Lung (tissue), 12 donors: ENCODE data around the gene ARHGAP42. TPM values are rescaled to one million over a fixed set of nuclear protein-coding genes. Genes with fewer than 3 reads are reported as not detected.

ENCODE experiments used
- ATAC-seq: fragments of 200-7000 bp; cut with Tn5 transposase; one replicate; pipeline ENCODE4 v1.9.1; 2020; ENCODE audit warnings: moderate number of reproducible peaks; ENCODE audit not compliant: insufficient read depth, low FRiP score
- DNase-seq, 3 donors: peaks; one replicate each; pipeline ENCODE4 v3.0.0-alpha.2; 2013 to 2017
- H3K27ac ChIP-seq, 2 donors: one replicate each; pipeline ENCODE4 v1.5.1; 2013; ENCODE audit warnings: mild to moderate bottlenecking in 2 of 2, moderate library complexity in 2 of 2, control low read depth in 1 of 2, inconsistent platforms in 1 of 2, low read depth in 1 of 2, low read length in 1 of 2
- H3K27me3 ChIP-seq, 3 donors: one replicate each; pipeline ENCODE4 v1.5.1; 2013; ENCODE audit warnings: low read length in 2 of 3; ENCODE audit not compliant: control insufficient read depth in 3 of 3, insufficient read depth in 3 of 3
- H3K36me3 ChIP-seq, 4 donors: one replicate each; pipeline ENCODE4 v1.5.1; 2013; ENCODE audit warnings: low read length in 4 of 4, mild to moderate bottlenecking in 1 of 4, moderate library complexity in 1 of 4; ENCODE audit not compliant: control insufficient read depth in 4 of 4, insufficient read depth in 4 of 4
- H3K4me1 ChIP-seq, 5 donors: one replicate each; pipeline ENCODE4 v1.5.1; 2013; ENCODE audit warnings: low read length in 5 of 5, mild to moderate bottlenecking in 2 of 5, moderate library complexity in 1 of 5; ENCODE audit not compliant: control insufficient read depth in 5 of 5, insufficient read depth in 5 of 5
- H3K4me3 ChIP-seq: one replicate; pipeline ENCODE4 v1.5.1; 2013; ENCODE audit warnings: mild to moderate bottlenecking, control low read depth, moderate library complexity
- H3K9ac ChIP-seq, 2 donors: one replicate each; pipeline ENCODE4 v1.5.1; 2013; ENCODE audit warnings: low read length in 2 of 2, control low read depth in 1 of 2; ENCODE audit not compliant: insufficient read depth in 1 of 2
- H3K9me3 ChIP-seq, 4 donors: one replicate each; pipeline ENCODE4 v1.5.1; 2013; ENCODE audit warnings: low read length in 3 of 4, mild to moderate bottlenecking in 1 of 4, moderate library complexity in 1 of 4; ENCODE audit not compliant: control insufficient read depth in 4 of 4, insufficient read depth in 3 of 4
- CTCF ChIP-seq: IDR thresholded peaks from 2 replicates; pipeline ENCODE4 v1.5.1; 2012; ENCODE audit warnings: mild to moderate bottlenecking; ENCODE audit errors: control extremely low read depth, extremely low read depth
- WGBS, 2 donors: extraction: QIAGEN DNeasy Blood & Tissue Kit; methylation state at CpG; one replicate each; pipeline ENCODE4 v1.1.7; 2013; 5-methylcytosine and 5-hydroxymethylcytosine counted together
- polyA plus RNA-seq, 2 donors: library from polyadenylated mRNA; stranded (reverse); fragments of 200-250 nt; gene quantifications; one replicate each; pipeline ENCODE4 v1.2.1, GENCODE V29; 2013
- total RNA-seq, 2 donors: library from RNA; depleted of rRNA in 1 of 2; stranded (reverse); fragments of >200 nt in 1 of 2; gene quantifications; one replicate each; pipeline ENCODE4 v1.2.1, GENCODE V29; 2014 to 2021
- donor health status: control.
- donor health status: control.
- donor health status: Bipolar disorder and iron deficiency.
- donor health status: healthy.
- donor health status: DM: yes; HTN: yes; CAD: no.

Gene ARHGAP42
- total and polyA plus RNA-seq, 4 donors = 4.1 to 58.6 (median 10.3) TPM

GRCh38 chr11:100883830-100884229, 196.7 kb downstream of the ARHGAP42 start:
- Histone ChIP-seq H3K27me3 (no peaks in the 10 kb centered on the region), H3K9ac (no peak overlapping the region), H3K9me3 (no peaks in the 10 kb centered on the region), H3K4me3 (no peak overlapping the region), H3K36me3 (no peaks in the 10 kb centered on the region), H3K4me1 (peaks cover 0 to 3% (median 0%) of the 10 kb centered on the region in 5 donors), H3K27ac (no peak overlapping the region)
- TF ChIP-seq CTCF = no peak
- no peak for DNase-seq
- 94 to 100% methylated on average over 1 of the region's 1 CpG for WGBS, 2 donors
- ATAC-seq = no peak

DNA sequence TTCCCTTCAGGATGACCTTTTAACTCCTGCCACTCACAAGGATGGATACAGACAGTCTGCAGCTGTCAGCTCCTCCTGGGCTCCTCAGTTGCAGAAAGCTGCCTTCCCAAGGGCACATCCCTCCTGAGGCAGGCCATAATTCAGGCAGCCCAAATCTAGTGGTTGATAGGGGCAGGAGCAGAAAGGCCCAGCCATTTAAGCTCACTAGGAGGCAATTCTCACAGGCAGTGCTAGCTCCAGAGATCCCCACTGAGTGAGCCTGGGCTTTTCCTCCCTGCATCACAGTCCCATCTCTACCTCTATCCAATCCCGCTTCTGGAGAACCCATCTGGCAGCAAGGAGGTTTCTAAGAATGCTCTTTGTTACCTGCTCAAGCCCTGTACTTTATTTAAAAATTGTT, 200.6 kb downstream of the ARHGAP42 start:
- TF ChIP-seq CTCF = no peak
- Histone ChIP-seq H3K4me3 (no peak overlapping the region), H3K27ac (no peak overlapping the region), H3K9me3 (no peaks in the 10 kb centered on the region), H3K27me3 (no peaks in the 10 kb centered on the region), H3K9ac (no peak overlapping the region), H3K4me1 (peaks cover 0 to 14% (median 0%) of the 10 kb centered on the region in 5 donors), H3K36me3 (no peaks in the 10 kb centered on the region)
- ATAC-seq = no peak
- no peak for DNase-seq
- whole genome bisulfite sequencing, 2 donors = 87 to 88% methylated on average over 1 of the region's 1 CpG

DNA sequence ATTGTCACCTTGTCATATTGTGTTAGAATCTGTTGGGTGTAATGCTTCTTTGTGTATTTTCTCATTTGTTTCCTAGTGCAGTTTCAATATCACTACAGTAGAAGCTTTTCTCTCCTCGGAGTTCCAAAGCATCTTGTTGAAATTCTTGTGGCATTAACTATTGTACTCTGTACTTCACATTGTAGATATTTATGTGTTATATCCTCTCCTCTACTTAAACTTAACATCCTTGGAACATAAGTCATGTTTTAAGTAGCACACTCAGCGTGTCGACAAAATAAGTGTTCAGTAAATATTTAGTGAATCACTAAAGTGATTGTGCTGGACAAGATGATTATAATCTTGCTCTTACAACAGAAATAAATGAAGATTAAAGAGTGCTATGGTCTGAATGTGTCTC, 201.7 kb downstream of the ARHGAP42 start:
- Histone ChIP-seq H3K4me3 (no peak overlapping the region), H3K27me3 (no peaks in the 10 kb centered on the region), H3K36me3 (no peaks in the 10 kb centered on the region), H3K9ac (no peak overlapping the region), H3K9me3 (no peaks in the 10 kb centered on the region), H3K27ac (no peak overlapping the region), H3K4me1 (peaks cover 0 to 11% (median 0%) of the 10 kb centered on the region in 5 donors)
- WGBS, 2 donors = 64 to 70% methylated on average over 3 of the region's 3 CpGs
- no peak for TF ChIP-seq CTCF
- DNase-seq = no peak
- peak; percentile 56 for ATAC-seq

GRCh38 chr11:100889758-100890157, 202.7 kb downstream of the ARHGAP42 start:
- Histone ChIP-seq H3K4me1 (peaks cover 0 to 11% (median 0%) of the 10 kb centered on the region in 5 donors), H3K27ac (no peak overlapping the region), H3K9me3 (no peaks in the 10 kb centered on the region), H3K4me3 (no peak overlapping the region), H3K27me3 (no peaks in the 10 kb centered on the region), H3K36me3 (no peaks in the 10 kb centered on the region), H3K9ac (no peak overlapping the region)
- 83 to 84% methylated on average over 2 of the region's 2 CpGs for WGBS, 2 donors
- no peak for TF ChIP-seq CTCF
- DNase-seq = no peak
- no peak for ATAC-seq
